Measurements from ENCODE around the gene GCH1.
"Not testable (repeated sequence)": the region's sequence is repeated elsewhere in the genome, so short reads cannot be mapped to it uniquely, and the experiment has no call there.

The GCH1 gene

GRCh38 chr14:54817506-54817905, 85.1 kb downstream of the GCH1 start:
- DNase-seq: no peak

GRCh38 chr14:54816450-54816849, 86.2 kb downstream of the GCH1 start:
- no peak for DNase-seq

- DNase-seq: peak; percentile 26
Observed at GRCh38 chr14:54815515-54815914, 87.1 kb downstream of the GCH1 start.

- no peak for DNase-seq
Observed at GRCh38 chr14:54815016-54815415, 87.6 kb downstream of the GCH1 start.

GRCh38 chr14:54814076-54814475, 88.5 kb downstream of the GCH1 start:
- no peak for DNase-seq

GRCh38 chr14:54813081-54813480, 89.5 kb downstream of the GCH1 start:
- no peak for DNase-seq

- no peak for DNase-seq
Observed at GRCh38 chr14:54812617-54813016, 90.0 kb downstream of the GCH1 start.

GRCh38 chr14:54809767-54810166, 92.9 kb downstream of the GCH1 start:
- no peak for DNase-seq

- DNase-seq: no peak
Observed at GRCh38 chr14:54808326-54809161, 94.1 kb downstream of the GCH1 start.

GRCh38 chr14:54807881-54808280, 94.7 kb downstream of the GCH1 start:
- DNase-seq: no peak

GRCh38 chr14:54807428-54807827, 95.2 kb downstream of the GCH1 start:
- no peak for DNase-seq

- no peak for DNase-seq
Observed at GRCh38 chr14:54806616-54807015, 96.0 kb downstream of the GCH1 start.

- peak; percentile 56 for DNase-seq
Observed at GRCh38 chr14:54805445-54806322, 96.9 kb downstream of the GCH1 start.

GRCh38 chr14:54805070-54805444, 97.6 kb downstream of the GCH1 start:
- no peak for DNase-seq

- no peak for DNase-seq
Observed at GRCh38 chr14:54804538-54805041, 98.0 kb downstream of the GCH1 start.

- no peak for DNase-seq
Observed at GRCh38 chr14:54803926-54804537, 98.6 kb downstream of the GCH1 start.

GRCh38 chr14:54803396-54803795, 99.2 kb downstream of the GCH1 start:
- no peak for DNase-seq

GRCh38 chr14:54801482-54801881, 101.1 kb downstream of the GCH1 start:
- not testable (repeated sequence) for DNase-seq

GRCh38 chr14:54798465-54799124, 104.0 kb downstream of the GCH1 start:
- no peak for DNase-seq

- no peak for DNase-seq
Observed at GRCh38 chr14:54797986-54798385, 104.6 kb downstream of the GCH1 start.

GRCh38 chr14:54797556-54797955, 105.1 kb downstream of the GCH1 start:
- DNase-seq: no peak

- no peak for DNase-seq
Observed at GRCh38 chr14:54796961-54797360, 105.7 kb downstream of the GCH1 start.

- DNase-seq: no peak
Observed at GRCh38 chr14:54794796-54795195, 107.8 kb downstream of the GCH1 start.

All from NCI-H524 treated with DMSO at 0.1 percent for 48 hours (cell line).